PC-3 (cell line): ENCODE data around the gene DMKN. TPM values are rescaled to one million over a fixed set of nuclear protein-coding genes. Genes with fewer than 3 reads are reported as not detected.

Experiments
- ATAC-seq: fragments of 200-7000 bp; cut with Tn5 transposase; 2 replicates; pipeline ENCODE4 v1.9.1; 2020; ENCODE audit warnings: mild to moderate bottlenecking, moderate library complexity
- BruUV-seq: library from RNA; stranded (reverse); fragments of 400-500 nt; replicated peaks from 2 replicates; lab custom pipeline; 2021; lab: Mats Ljungman, UMichigan
- CTCF ChIA-PET: fragments of 300-600 bp; sonication (Branson Sonifier 250); formaldehyde crosslinking; loops from one replicate; lab custom pipeline; 2022; ENCODE audit warnings: antibody characterized with exemption; lab: Charles Lee
- POLR2A ChIA-PET: fragments of 300-600 bp; sonication (Branson Sonifier 250); formaldehyde crosslinking; loops from one replicate; lab custom pipeline; 2022; ENCODE audit warnings: antibody characterized with exemption; ENCODE audit not compliant: unreplicated experiment; lab: Charles Lee
- DNase-seq: peaks from one replicate; pipeline ENCODE4 v3.0.0-alpha.2; 2015
- H2AFZ ChIP-seq: fragments of 300-600 bp; sonication (generic); 2 replicates; pipeline ENCODE4 v1.6.0; 2016; ENCODE audit warnings: antibody characterized with exemption, low read length
- H3F3A ChIP-seq: fragments of 300-600 bp; sonication (generic); one replicate; pipeline ENCODE4 v1.6.0; 2017; ENCODE audit warnings: antibody characterized with exemption, low read length, control low read depth, mild to moderate bottlenecking; ENCODE audit not compliant: unreplicated experiment
- H3K27ac ChIP-seq: fragments of 300-600 bp; sonication (generic); 2 replicates; pipeline ENCODE4 v1.5.1; 2016; ENCODE audit warnings: mild to moderate bottlenecking, low read length
- H3K27me3 ChIP-seq: fragments of 300-600 bp; sonication (generic); 2 replicates; pipeline ENCODE4 v1.6.1; 2016; ENCODE audit warnings: low read length, mixed read lengths
- H3K36me3 ChIP-seq: fragments of 300-600 bp; sonication (generic); 2 replicates; pipeline ENCODE4 v1.6.1; 2016; ENCODE audit warnings: low read depth, mixed run types, low read length, mixed read lengths
- H3K4me1 ChIP-seq: fragments of 300-600 bp; sonication (generic); 2 replicates; pipeline ENCODE4 v1.5.1; 2016; ENCODE audit warnings: low read length; ENCODE audit not compliant: insufficient read depth
- H3K4me2 ChIP-seq: fragments of 300-600 bp; sonication (generic); 2 replicates; pipeline ENCODE4 v1.6.0; 2016; ENCODE audit warnings: low read length
- H3K4me3 ChIP-seq: fragments of 300-600 bp; sonication (generic); 2 replicates; pipeline ENCODE4 v1.5.1; 2016; ENCODE audit warnings: mild to moderate bottlenecking, low read length, mixed read lengths
- H3K79me2 ChIP-seq: fragments of 300-600 bp; sonication (generic); 2 replicates; pipeline ENCODE4 v1.6.1; 2017; ENCODE audit warnings: low read length, mixed read lengths
- H3K9ac ChIP-seq: fragments of 300-600 bp; sonication (generic); 2 replicates; pipeline ENCODE4 v1.6.0; 2016; ENCODE audit warnings: mild to moderate bottlenecking, low read length
- H3K9me2 ChIP-seq: fragments of 300-600 bp; sonication (generic); replicated peaks from 2 replicates; pipeline ENCODE4 v1.6.1; 2016; ENCODE audit warnings: mixed run types, low read length, mixed read lengths
- H3K9me3 ChIP-seq: fragments of 300-600 bp; sonication (generic); 2 replicates; pipeline ENCODE4 v1.6.1; 2016; ENCODE audit warnings: low read length, mixed read lengths
- H4K20me1 ChIP-seq: fragments of 300-600 bp; sonication (generic); 2 replicates; pipeline ENCODE4 v1.6.1; 2016; ENCODE audit warnings: low read length, mixed read lengths
- EZH2 ChIP-seq: fragments of 300-600 bp; sonication (generic); IDR thresholded peaks from one replicate; pipeline ENCODE4 v1.6.1; 2017; ENCODE audit warnings: antibody characterized with exemption, mild to moderate bottlenecking, low read length; ENCODE audit not compliant: unreplicated experiment
- EZH2phosphoT487 ChIP-seq: fragments of 300-600 bp; sonication (generic); IDR thresholded peaks from 2 replicates; pipeline ENCODE4 v1.6.1; 2018; ENCODE audit warnings: mild to moderate bottlenecking, antibody characterized with exemption, low read length, borderline replicate concordance
- intact Hi-C: fragments of 100-400 bp; cut with micrococcal nuclease; formaldehyde crosslinking; loops from 2 replicates; pipeline ENCODE4 v1.9.0; 2023
- total RNA-seq: library from RNA; depleted of rRNA; stranded (reverse); fragments of >200 nt; gene quantifications from 2 replicates; pipeline ENCODE4 v1.2.3, GENCODE V29; 2014
- TF ChIP-seq, protein P1 (sequence below): fragments of 300-600 bp; sonication (generic); conservative IDR thresholded peaks from 2 replicates; pipeline ENCODE4 v1.5.1; 2017; ENCODE audit warnings: antibody characterized with exemption, low read depth, mild to moderate bottlenecking, low read length

The DMKN gene
- total RNA-seq, 1 experiment from 2014 or later: 128 TPM

DNA sequence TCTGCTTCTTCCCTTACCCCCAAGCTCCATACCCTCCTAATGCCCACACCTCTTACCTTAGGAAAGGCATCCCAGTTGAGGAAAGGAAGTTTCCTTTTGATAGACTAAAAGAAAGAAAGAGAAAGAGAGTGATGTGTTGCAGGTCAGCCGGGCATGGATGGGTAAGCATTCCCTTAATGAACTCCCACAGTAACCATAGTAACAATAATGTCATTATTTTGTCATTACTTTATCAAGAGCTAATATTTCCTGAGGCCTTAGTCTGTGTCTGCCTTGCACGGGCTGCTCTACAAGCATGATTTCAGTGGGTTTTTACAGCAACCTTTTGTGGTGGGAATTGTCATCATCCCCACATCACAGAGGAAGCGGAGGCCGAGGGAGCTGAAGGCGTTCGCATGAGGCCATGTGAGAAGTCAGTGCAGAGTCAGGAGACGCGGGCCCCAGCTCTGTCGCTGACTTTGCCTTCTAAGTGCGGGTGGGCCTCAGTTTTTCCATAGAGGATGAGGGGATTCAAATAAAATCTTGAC lies 25.7 kb downstream of the DMKN start:
- Histone ChIP-seq H3K9me3 (no peaks in the 10 kb centered on the region), H3K27me3 (no peaks in the 10 kb centered on the region), H3F3A (no peaks in the 10 kb centered on the region), H3K9me2 (no peaks in the 10 kb centered on the region), H4K20me1 (no peaks in the 10 kb centered on the region), H3K79me2 (no peaks in the 10 kb centered on the region), H3K36me3 (no peaks in the 10 kb centered on the region), H3K4me3 (no peak overlapping the region), H3K9ac (no peak overlapping the region), H3K27ac (no peak overlapping the region), H3K4me1 (no peaks in the 10 kb centered on the region), H2AFZ (no peak overlapping the region), H3K4me2 (no peak overlapping the region)
- TF ChIP-seq EZH2phosphoT487: no peak
- TF ChIP-seq, protein P1, sequence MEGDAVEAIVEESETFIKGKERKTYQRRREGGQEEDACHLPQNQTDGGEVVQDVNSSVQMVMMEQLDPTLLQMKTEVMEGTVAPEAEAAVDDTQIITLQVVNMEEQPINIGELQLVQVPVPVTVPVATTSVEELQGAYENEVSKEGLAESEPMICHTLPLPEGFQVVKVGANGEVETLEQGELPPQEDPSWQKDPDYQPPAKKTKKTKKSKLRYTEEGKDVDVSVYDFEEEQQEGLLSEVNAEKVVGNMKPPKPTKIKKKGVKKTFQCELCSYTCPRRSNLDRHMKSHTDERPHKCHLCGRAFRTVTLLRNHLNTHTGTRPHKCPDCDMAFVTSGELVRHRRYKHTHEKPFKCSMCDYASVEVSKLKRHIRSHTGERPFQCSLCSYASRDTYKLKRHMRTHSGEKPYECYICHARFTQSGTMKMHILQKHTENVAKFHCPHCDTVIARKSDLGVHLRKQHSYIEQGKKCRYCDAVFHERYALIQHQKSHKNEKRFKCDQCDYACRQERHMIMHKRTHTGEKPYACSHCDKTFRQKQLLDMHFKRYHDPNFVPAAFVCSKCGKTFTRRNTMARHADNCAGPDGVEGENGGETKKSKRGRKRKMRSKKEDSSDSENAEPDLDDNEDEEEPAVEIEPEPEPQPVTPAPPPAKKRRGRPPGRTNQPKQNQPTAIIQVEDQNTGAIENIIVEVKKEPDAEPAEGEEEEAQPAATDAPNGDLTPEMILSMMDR: no peak
- no peak for TF ChIP-seq EZH2
- DNase-seq (no peak), ATAC-seq (no peak)
- intact Hi-C loops: no loop called here
- CTCF ChIA-PET: no interaction called here
- POLR2A ChIA-PET: no interaction called here
- BruUV-seq: no TSS peak

DNA sequence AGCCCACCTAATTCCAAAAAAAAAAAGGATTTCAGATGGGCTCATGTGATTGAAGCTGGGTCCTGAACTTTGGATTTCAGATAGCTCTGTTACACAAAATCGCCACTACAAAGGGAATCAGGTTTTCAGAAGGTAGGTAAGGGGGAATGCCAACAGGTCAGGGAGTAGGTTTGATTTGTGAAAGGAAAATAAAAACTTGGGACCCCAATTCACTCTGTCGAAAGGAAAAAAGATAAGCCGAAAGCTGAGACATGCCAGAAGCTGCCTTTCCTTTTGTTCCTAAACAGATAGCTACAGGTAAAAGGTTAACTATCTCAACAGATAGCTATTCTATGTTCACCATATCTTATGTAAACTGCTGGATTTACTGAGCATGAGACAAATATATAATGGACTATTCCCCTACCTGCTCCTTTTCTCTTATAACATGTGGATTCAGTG lies 27.2 kb downstream of the DMKN start:
- CTCF ChIA-PET: no interaction called here
- H3K4me3 ChIP-seq: no peak overlapping the region
- no peaks in the 10 kb centered on the region for H3K36me3 ChIP-seq
- no peak for TF ChIP-seq EZH2phosphoT487
- H3K27me3 ChIP-seq: no peaks in the 10 kb centered on the region
- DNase-seq: no peak
- no TSS peak for BruUV-seq
- intact Hi-C loops: no loop called here
- H4K20me1 ChIP-seq: no peaks in the 10 kb centered on the region
- no peak for ATAC-seq
- H3K9ac ChIP-seq: no peak overlapping the region
- no peaks in the 10 kb centered on the region for H3K9me2 ChIP-seq
- H3F3A ChIP-seq: no peaks in the 10 kb centered on the region
- H3K9me3 ChIP-seq: no peaks in the 10 kb centered on the region
- H2AFZ ChIP-seq: no peak overlapping the region
- no peaks in the 10 kb centered on the region for H3K79me2 ChIP-seq
- no peak overlapping the region for H3K27ac ChIP-seq
- POLR2A ChIA-PET: no interaction called here
- H3K4me1 ChIP-seq: no peaks in the 10 kb centered on the region
- H3K4me2 ChIP-seq: no peak overlapping the region

DNA sequence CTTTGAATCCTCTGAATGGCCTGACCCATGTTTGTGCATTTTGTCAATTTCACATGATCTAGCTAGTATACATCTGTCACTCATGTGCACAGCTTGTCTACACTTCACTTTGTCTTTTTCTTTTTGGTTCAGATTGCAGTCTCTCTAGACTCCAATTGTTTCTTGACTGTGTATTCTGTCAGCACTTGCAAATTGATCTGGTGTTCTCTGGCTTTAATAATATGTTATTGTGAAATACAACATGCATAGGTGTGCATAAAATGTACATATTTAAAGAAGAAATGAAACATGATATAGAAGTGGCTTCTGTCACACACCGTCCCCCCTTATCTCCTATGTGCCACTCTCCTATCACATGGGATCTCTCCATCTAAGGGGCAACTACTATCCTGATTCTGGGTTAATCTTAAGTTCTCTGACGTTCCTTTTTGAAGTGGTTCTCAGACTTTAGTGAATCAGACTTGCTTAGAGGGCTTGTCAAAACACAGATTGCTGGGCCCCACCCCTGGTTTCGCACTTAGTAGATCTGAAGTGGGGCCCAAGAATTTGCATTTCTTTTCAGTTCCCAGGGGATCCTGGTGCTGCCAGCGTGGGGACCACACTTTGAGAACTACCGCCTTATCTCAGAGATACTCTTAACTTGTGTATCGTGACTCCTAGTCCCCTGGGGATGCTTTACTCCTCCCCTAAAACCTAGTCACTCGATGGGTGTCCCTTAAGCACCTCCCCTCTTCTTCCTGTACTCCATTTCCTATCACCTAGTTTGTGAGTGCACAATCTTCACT lies 29.0 kb downstream of the DMKN start:
- no peaks in the 10 kb centered on the region for H3K27me3 ChIP-seq
- H3K4me2 ChIP-seq: no peak overlapping the region
- ATAC-seq (no peak), DNase-seq (no peak)
- no peak overlapping the region for H2AFZ ChIP-seq
- no peaks in the 10 kb centered on the region for H3K9me3 ChIP-seq
- no peak for TF ChIP-seq EZH2phosphoT487
- TF ChIP-seq, protein P1: no peak
- TF ChIP-seq EZH2: no peak
- H3K79me2 ChIP-seq: no peaks in the 10 kb centered on the region
- no peaks in the 10 kb centered on the region for H3K36me3 ChIP-seq
- ChIA-PET CTCF (no interaction called here), POLR2A (no interaction called here)
- intact Hi-C loops: no loop called here
- BruUV-seq: no TSS peak
- H3F3A ChIP-seq: no peaks in the 10 kb centered on the region
- no peak overlapping the region for H3K9ac ChIP-seq
- H3K9me2 ChIP-seq: no peaks in the 10 kb centered on the region
- H3K4me1 ChIP-seq: no peaks in the 10 kb centered on the region
- H3K27ac ChIP-seq: no peak overlapping the region
- H4K20me1 ChIP-seq: no peaks in the 10 kb centered on the region
- no peak overlapping the region for H3K4me3 ChIP-seq
